SK-N-SH (cell line): Measurements from ENCODE around the gene CAPN11. TPM values are rescaled to one million over a fixed set of nuclear protein-coding genes. Genes with fewer than 3 reads are reported as not detected.

Experiments
- CTCF ChIA-PET: fragments of 300-600, 350-600 bp; formaldehyde crosslinking; extraction: SDS; loops from one replicate; lab custom pipeline; 2021; lab: Yijun Ruan, JAX
- POLR2A ChIA-PET: fragments of 350-600 bp; sonication (Branson Sonifier 250); formaldehyde crosslinking; extraction: SDS; loops from one replicate; lab custom pipeline; 2020; ENCODE audit warnings: antibody characterized with exemption, inconsistent platforms; lab: Yijun Ruan, JAX
- DNase-seq: peaks from one replicate; pipeline ENCODE4 v3.0.0; 2012
- H2AFZ ChIP-seq: fragments of 200-600 bp; sonication (generic); 2 replicates; pipeline ENCODE4 v1.8.1; 2016; ENCODE audit warnings: antibody characterized with exemption, mild to moderate bottlenecking, low read depth
- H3F3A ChIP-seq: fragments of 200-600 bp; sonication (generic); replicated peaks from 2 replicates; pipeline ENCODE3; 2016; ENCODE audit warnings: antibody characterized with exemption, mild to moderate bottlenecking; ENCODE audit not compliant: insufficient read depth
- H3K27ac ChIP-seq, 2 experiments: fragments of 200-500 bp in 1 of 2; fragments of 200-600 bp in 1 of 2; sonication (Bioruptor generic) in 1 of 2; sonication (generic), shearing (Covaris generic) in 1 of 2; 2 replicates each; pipeline versions ENCODE4 v1.5.1 to v1.6.1; 2014 to 2016; ENCODE audit warnings: low read depth in 2 of 2, inconsistent platforms in 1 of 2, low read length in 1 of 2, mild to moderate bottlenecking in 1 of 2, mixed read lengths in 1 of 2
- H3K27me3 ChIP-seq: fragments of 200-600 bp; sonication (generic), shearing (Covaris generic); 2 replicates; pipeline ENCODE4 v1.6.1; 2016; ENCODE audit warnings: mixed run types; ENCODE audit not compliant: insufficient read depth
- H3K36me3 ChIP-seq, 2 experiments: fragments of 200-500 bp in 1 of 2; fragments of 200-600 bp in 1 of 2; sonication (Bioruptor generic) in 1 of 2; sonication (generic) in 1 of 2; replicated peaks in 1 of 2; 2 replicates each; pipeline versions ENCODE3 to v1.5.1; 2014 to 2016; ENCODE audit warnings: low read length in 1 of 2, mild to moderate bottlenecking in 1 of 2; ENCODE audit not compliant: insufficient read depth in 2 of 2, control insufficient read depth in 1 of 2
- H3K4me1 ChIP-seq, 2 experiments: fragments of 200-500 bp in 1 of 2; fragments of 200-600 bp in 1 of 2; sonication (Bioruptor generic) in 1 of 2; sonication (generic), shearing (Covaris generic) in 1 of 2; 2 replicates each; pipeline versions ENCODE4 v1.5.1 to v1.6.1; 2014 to 2016; ENCODE audit warnings: low read depth in 1 of 2, low read length in 1 of 2, mixed run types in 1 of 2; ENCODE audit not compliant: insufficient read depth in 2 of 2, control insufficient read depth in 1 of 2
- H3K4me2 ChIP-seq: fragments of 200-600 bp; sonication (generic), shearing (Covaris generic); 2 replicates; pipeline ENCODE4 v1.6.1; 2017; ENCODE audit warnings: mixed run types
- H3K4me3 ChIP-seq, 2 experiments: fragments of 200-500 bp in 1 of 2; fragments of 200-600 bp in 1 of 2; sonication (Bioruptor generic) in 1 of 2; sonication (generic), shearing (Covaris generic) in 1 of 2; 2 replicates each; pipeline versions ENCODE4 v1.5.1 to v1.8.1; 2014 to 2016; ENCODE audit warnings: low read depth in 2 of 2, inconsistent platforms in 1 of 2, low read length in 1 of 2, mild to moderate bottlenecking in 1 of 2, mixed read lengths in 1 of 2, moderate library complexity in 1 of 2
- H3K79me2 ChIP-seq: fragments of 200-600 bp; sonication (generic); 2 replicates; pipeline ENCODE4 v1.8.1; 2017; ENCODE audit warnings: mild to moderate bottlenecking; ENCODE audit not compliant: insufficient read depth
- H3K9ac ChIP-seq: fragments of 200-600 bp; sonication (generic); 2 replicates; pipeline ENCODE4 v1.6.1; 2017; ENCODE audit warnings: mixed run types
- H3K9me2 ChIP-seq: fragments of 200-600 bp; sonication (generic); 2 replicates; pipeline ENCODE4 v1.6.1; 2017; ENCODE audit warnings: mixed run types
- H3K9me3 ChIP-seq: fragments of 200-600 bp; sonication (generic); 2 replicates; pipeline ENCODE4 v1.6.1; 2017; ENCODE audit warnings: mixed run types, mild to moderate bottlenecking, moderate library complexity
- H4K20me1 ChIP-seq: fragments of 200-600 bp; sonication (generic); 2 replicates; pipeline ENCODE4 v1.6.1; 2017; ENCODE audit warnings: mild to moderate bottlenecking, mixed run types; ENCODE audit not compliant: insufficient read depth
- ELF1 ChIP-seq: IDR thresholded peaks from 2 replicates; pipeline ENCODE4 v1.4.0; 2012
- FOXJ3 ChIP-seq: sonication (generic); formaldehyde crosslinking; IDR thresholded peaks from 2 replicates; pipeline ENCODE4 v1.5.1; 2020; ENCODE audit warnings: mild to moderate bottlenecking, missing genetic modification reagents
- NFIC ChIP-seq: IDR thresholded peaks from 2 replicates; pipeline ENCODE4 v1.4.0; 2012; ENCODE audit warnings: borderline replicate concordance
- NRF1 ChIP-seq: IDR thresholded peaks from 2 replicates; pipeline ENCODE4 v1.6.1; 2012; ENCODE audit warnings: low read depth, mild to moderate bottlenecking, low read length
- POLR2AphosphoS5 ChIP-seq: IDR thresholded peaks from 2 replicates; pipeline ENCODE4 v1.6.1; 2012; ENCODE audit warnings: low read depth, low read length
- TCF12 ChIP-seq: IDR thresholded peaks from 2 replicates; pipeline ENCODE4 v1.4.0; 2012
- YY1 ChIP-seq: IDR thresholded peaks from 2 replicates; pipeline ENCODE4 v1.4.0; 2012; ENCODE audit warnings: low read depth, mild to moderate bottlenecking
- WGBS: methylation state at CpG from one replicate; pipeline ENCODE4 v1.1.6; 2017; ENCODE audit warnings: low lambda C conversion rate; 5-methylcytosine and 5-hydroxymethylcytosine counted together
- polyA plus RNA-seq, 3 experiments: library from polyadenylated mRNA; depleted of rRNA; stranded (reverse); fragments of >200 nt; gene quantifications; 2 replicates each; pipeline ENCODE4 v1.2.3, GENCODE V29; 2012
- TF ChIP-seq, protein P1 (sequence below): IDR thresholded peaks from 2 replicates; pipeline ENCODE4 v1.4.0; 2012; ENCODE audit warnings: low read depth
- TF ChIP-seq, protein P2 (sequence below): IDR thresholded peaks from 2 replicates; pipeline ENCODE4 v1.6.1; 2012; ENCODE audit warnings: mild to moderate bottlenecking, low read depth, low read length, moderate library complexity
- TF ChIP-seq, protein P3 (sequence below): fragments of 150-350 bp; IDR thresholded peaks from 2 replicates; pipeline ENCODE4 v1.6.1; 2016; ENCODE audit warnings: mild to moderate bottlenecking, low read depth, low read length
- TF ChIP-seq, protein P4 (sequence below): IDR thresholded peaks from 2 replicates; pipeline ENCODE4 v1.4.0; 2012; ENCODE audit warnings: low read depth, borderline replicate concordance
- TF ChIP-seq, protein P5 (sequence below): IDR thresholded peaks from 2 replicates; pipeline ENCODE4; 2012

CAPN11 gene
- polyA plus RNA-seq, 1 of the 3 experiments (the other 2 are of a cell fraction): not detected

DNA sequence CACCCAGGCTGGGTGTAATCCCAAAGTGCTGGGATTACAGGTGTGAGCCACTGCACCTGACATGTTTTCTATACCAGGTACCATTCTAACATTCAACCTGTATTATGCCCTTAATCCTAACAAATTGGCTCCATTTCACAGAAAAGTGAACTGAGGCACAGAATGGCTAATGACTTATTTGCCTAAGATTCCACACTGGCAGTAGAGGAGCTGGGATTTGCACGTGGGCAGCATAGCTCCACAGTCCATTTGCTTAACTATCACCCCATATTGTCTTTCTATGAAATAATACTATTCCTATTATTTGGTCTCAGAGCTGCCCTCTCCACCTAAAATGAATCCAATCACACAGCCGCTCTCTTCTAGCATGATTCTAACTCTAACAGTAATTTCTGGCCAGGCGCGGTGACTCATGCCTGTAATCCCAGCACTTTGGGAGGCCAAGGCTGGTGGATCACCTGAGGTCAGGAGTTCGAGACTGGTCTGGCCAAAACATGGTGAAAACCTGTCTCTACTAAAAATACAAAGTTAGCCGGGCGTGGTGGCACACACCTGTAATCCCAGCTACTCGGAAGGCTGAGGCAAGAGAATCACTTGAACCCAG, 34.8 kb downstream of the CAPN11 start:
- Histone ChIP-seq H3K9me2 (no peaks in the 10 kb centered on the region), H3K36me3 (no peaks in the 10 kb centered on the region), H3K27ac (no peak overlapping the region), H3K9me3 (no peaks in the 10 kb centered on the region), H3K4me1 (no peaks in the 10 kb centered on the region; a peak in 1 of 4 replicates), H2AFZ (no peak overlapping the region), H3F3A (no peaks in the 10 kb centered on the region), H4K20me1 (no peaks in the 10 kb centered on the region), H3K79me2 (no peaks in the 10 kb centered on the region), H3K4me3 (no peak overlapping the region), H3K27me3 (no peaks in the 10 kb centered on the region; the same call in 1 of the 2 replicates), H3K9ac (no peak overlapping the region), H3K4me2 (no peak overlapping the region)
- TF ChIP-seq, protein P1, sequence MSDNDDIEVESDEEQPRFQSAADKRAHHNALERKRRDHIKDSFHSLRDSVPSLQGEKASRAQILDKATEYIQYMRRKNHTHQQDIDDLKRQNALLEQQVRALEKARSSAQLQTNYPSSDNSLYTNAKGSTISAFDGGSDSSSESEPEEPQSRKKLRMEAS: no peak
- TF ChIP-seq, protein P2, sequence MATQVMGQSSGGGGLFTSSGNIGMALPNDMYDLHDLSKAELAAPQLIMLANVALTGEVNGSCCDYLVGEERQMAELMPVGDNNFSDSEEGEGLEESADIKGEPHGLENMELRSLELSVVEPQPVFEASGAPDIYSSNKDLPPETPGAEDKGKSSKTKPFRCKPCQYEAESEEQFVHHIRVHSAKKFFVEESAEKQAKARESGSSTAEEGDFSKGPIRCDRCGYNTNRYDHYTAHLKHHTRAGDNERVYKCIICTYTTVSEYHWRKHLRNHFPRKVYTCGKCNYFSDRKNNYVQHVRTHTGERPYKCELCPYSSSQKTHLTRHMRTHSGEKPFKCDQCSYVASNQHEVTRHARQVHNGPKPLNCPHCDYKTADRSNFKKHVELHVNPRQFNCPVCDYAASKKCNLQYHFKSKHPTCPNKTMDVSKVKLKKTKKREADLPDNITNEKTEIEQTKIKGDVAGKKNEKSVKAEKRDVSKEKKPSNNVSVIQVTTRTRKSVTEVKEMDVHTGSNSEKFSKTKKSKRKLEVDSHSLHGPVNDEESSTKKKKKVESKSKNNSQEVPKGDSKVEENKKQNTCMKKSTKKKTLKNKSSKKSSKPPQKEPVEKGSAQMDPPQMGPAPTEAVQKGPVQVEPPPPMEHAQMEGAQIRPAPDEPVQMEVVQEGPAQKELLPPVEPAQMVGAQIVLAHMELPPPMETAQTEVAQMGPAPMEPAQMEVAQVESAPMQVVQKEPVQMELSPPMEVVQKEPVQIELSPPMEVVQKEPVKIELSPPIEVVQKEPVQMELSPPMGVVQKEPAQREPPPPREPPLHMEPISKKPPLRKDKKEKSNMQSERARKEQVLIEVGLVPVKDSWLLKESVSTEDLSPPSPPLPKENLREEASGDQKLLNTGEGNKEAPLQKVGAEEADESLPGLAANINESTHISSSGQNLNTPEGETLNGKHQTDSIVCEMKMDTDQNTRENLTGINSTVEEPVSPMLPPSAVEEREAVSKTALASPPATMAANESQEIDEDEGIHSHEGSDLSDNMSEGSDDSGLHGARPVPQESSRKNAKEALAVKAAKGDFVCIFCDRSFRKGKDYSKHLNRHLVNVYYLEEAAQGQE: no peak
- TF ChIP-seq NFIC (no peak), ELF1 (no peak)
- TF ChIP-seq, protein P3, sequence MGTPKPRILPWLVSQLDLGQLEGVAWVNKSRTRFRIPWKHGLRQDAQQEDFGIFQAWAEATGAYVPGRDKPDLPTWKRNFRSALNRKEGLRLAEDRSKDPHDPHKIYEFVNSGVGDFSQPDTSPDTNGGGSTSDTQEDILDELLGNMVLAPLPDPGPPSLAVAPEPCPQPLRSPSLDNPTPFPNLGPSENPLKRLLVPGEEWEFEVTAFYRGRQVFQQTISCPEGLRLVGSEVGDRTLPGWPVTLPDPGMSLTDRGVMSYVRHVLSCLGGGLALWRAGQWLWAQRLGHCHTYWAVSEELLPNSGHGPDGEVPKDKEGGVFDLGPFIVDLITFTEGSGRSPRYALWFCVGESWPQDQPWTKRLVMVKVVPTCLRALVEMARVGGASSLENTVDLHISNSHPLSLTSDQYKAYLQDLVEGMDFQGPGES: no peak
- ChIA-PET POLR2A (no interaction called here), CTCF (interaction anchor here (0.7 to 5.8 kb wide), 4 partner anchors 21 to 45 kb away, joined by 3 to 31 read pairs (median 5); partner anchors contain the start of gene SLC29A1)
- DNase-seq: no peak
- WGBS: 80% methylated on average over 8 of the region's 8 CpGs

DNA sequence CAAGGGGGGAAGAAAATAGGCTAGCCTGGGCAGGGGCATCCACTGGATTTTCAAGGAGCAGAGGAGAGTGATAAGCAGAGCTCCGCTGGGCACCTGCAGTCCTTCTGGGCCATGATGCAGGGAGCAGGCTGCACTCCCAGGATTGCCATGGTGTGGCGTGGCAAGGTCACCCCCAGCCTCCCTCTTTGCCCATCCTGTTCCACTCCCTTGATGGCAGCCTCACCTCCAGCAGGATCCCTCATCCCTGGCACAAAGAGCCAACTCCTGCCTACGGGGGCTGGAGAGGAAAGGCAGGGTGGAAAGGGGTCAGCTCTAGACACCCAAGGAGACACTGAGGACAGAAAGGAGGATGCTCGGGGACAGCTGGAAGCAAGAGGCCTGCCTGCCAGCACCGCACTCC, 35.7 kb downstream of the CAPN11 start:
- DNase-seq: no peak
- H2AFZ ChIP-seq: no peak overlapping the region
- ChIA-PET CTCF (interaction anchor here (5.8 kb wide), 1 partner anchor 21 kb away, joined by 31 read pairs; no protein-coding TSS in a partner anchor), POLR2A (no interaction called here)
- H3K27ac ChIP-seq: no peak overlapping the region
- H3K4me2 ChIP-seq: no peak overlapping the region
- no peaks in the 10 kb centered on the region for H3K36me3 ChIP-seq
- no peaks in the 10 kb centered on the region for H3K9me3 ChIP-seq
- H3K9ac ChIP-seq: no peak overlapping the region
- no peaks in the 10 kb centered on the region for H4K20me1 ChIP-seq
- WGBS: 70% methylated on average over 5 of the region's 5 CpGs
- no peaks in the 10 kb centered on the region; a peak in 1 of 4 replicates for H3K4me1 ChIP-seq
- no peaks in the 10 kb centered on the region for H3F3A ChIP-seq
- no peaks in the 10 kb centered on the region for H3K79me2 ChIP-seq
- no peaks in the 10 kb centered on the region for H3K9me2 ChIP-seq
- H3K27me3 ChIP-seq: no peaks in the 10 kb centered on the region; the same call in 1 of the 2 replicates
- H3K4me3 ChIP-seq: no peak overlapping the region
- TF ChIP-seq TCF12 (no peak), NFIC (no peak), POLR2AphosphoS5 (no peak), YY1 (no peak), FOXJ3 (CRISPR knock-in tag) (no peak), NRF1 (no peak)
- TF ChIP-seq, protein P1: no peak
- TF ChIP-seq, protein P4, sequence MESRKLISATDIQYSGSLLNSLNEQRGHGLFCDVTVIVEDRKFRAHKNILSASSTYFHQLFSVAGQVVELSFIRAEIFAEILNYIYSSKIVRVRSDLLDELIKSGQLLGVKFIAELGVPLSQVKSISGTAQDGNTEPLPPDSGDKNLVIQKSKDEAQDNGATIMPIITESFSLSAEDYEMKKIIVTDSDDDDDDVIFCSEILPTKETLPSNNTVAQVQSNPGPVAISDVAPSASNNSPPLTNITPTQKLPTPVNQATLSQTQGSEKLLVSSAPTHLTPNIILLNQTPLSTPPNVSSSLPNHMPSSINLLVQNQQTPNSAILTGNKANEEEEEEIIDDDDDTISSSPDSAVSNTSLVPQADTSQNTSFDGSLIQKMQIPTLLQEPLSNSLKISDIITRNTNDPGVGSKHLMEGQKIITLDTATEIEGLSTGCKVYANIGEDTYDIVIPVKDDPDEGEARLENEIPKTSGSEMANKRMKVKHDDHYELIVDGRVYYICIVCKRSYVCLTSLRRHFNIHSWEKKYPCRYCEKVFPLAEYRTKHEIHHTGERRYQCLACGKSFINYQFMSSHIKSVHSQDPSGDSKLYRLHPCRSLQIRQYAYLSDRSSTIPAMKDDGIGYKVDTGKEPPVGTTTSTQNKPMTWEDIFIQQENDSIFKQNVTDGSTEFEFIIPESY: no peak
- TF ChIP-seq, protein P2: no peak
- TF ChIP-seq, protein P5, sequence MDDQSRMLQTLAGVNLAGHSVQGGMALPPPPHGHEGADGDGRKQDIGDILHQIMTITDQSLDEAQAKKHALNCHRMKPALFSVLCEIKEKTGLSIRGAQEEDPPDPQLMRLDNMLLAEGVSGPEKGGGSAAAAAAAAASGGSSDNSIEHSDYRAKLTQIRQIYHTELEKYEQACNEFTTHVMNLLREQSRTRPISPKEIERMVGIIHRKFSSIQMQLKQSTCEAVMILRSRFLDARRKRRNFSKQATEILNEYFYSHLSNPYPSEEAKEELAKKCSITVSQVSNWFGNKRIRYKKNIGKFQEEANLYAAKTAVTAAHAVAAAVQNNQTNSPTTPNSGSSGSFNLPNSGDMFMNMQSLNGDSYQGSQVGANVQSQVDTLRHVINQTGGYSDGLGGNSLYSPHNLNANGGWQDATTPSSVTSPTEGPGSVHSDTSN: no peak
